HEK293 (cell line): ENCODE data around the gene B4GALT5.

ENCODE experiments used
- CTCF ChIA-PET: fragments of 350-600 bp; formaldehyde crosslinking; extraction: SDS; loops from one replicate; lab custom pipeline; 2021; ENCODE audit warnings: antibody characterized with exemption; lab: Yijun Ruan, JAX
- POLR2A ChIA-PET: fragments of 300-600 bp; formaldehyde crosslinking; extraction: SDS; loops from one replicate; lab custom pipeline; 2020; ENCODE audit warnings: antibody characterized with exemption, inconsistent platforms; lab: Yijun Ruan, JAX
- H3K27ac ChIP-seq: fragments of 200-500 bp; sonication (Bioruptor generic); 2 replicates; pipeline ENCODE4 v1.5.1; 2014; ENCODE audit warnings: low read depth, low read length, control low read depth, inconsistent platforms; ENCODE audit errors: extremely low read depth
- H3K36me3 ChIP-seq, 2 experiments: fragments of 200-500 bp in 1 of 2; sonication (Bioruptor generic) in 1 of 2; 1 replicate in 1 of 2; 2 replicates in 1 of 2; pipeline ENCODE4 v1.5.1; 2014 to 2017; ENCODE audit warnings: inconsistent platforms in 2 of 2, low read length in 2 of 2; ENCODE audit not compliant: control insufficient read depth in 2 of 2, insufficient read depth in 1 of 2
- H3K4me1 ChIP-seq: fragments of 200-500 bp; sonication (Bioruptor generic); 2 replicates; pipeline ENCODE4 v1.5.1; 2014; ENCODE audit warnings: mild to moderate bottlenecking, low read length, inconsistent platforms; ENCODE audit not compliant: control insufficient read depth, insufficient read depth
- H3K4me3 ChIP-seq: 2 replicates; pipeline ENCODE4 v1.5.1; 2011; ENCODE audit warnings: low read depth, mild to moderate bottlenecking, control low read depth, low read length, moderate library complexity
- H3K9me3 ChIP-seq: fragments of 200-500 bp; sonication (Bioruptor generic); 2 replicates; pipeline ENCODE4 v1.5.1; 2014; ENCODE audit warnings: low read depth, low read length, inconsistent platforms; ENCODE audit not compliant: control insufficient read depth, insufficient read depth
- EGR2 ChIP-seq: fragments of 450-650 bp; formaldehyde crosslinking; IDR thresholded peaks from 2 replicates; pipeline ENCODE4 v1.5.1; 2016; ENCODE audit warnings: low read depth, missing biosample characterization, missing genetic modification characterization
- GLIS1 ChIP-seq: fragments of 450-650 bp; formaldehyde crosslinking; IDR thresholded peaks from 2 replicates; pipeline ENCODE4 v1.5.1; 2016; ENCODE audit warnings: missing biosample characterization, missing genetic modification characterization
- IKZF3 ChIP-seq: fragments of 450-650 bp; IDR thresholded peaks from 2 replicates; pipeline ENCODE4 v1.5.0; 2018; ENCODE audit warnings: missing biosample characterization, mild to moderate bottlenecking, missing genetic modification characterization, moderate library complexity
- TSHZ1 ChIP-seq: fragments of 450-650 bp; formaldehyde crosslinking; IDR thresholded peaks from 2 replicates; pipeline ENCODE4 v1.5.1; 2016; ENCODE audit warnings: missing biosample characterization, missing genetic modification characterization, borderline replicate concordance
- ZBTB17 ChIP-seq: fragments of 450-650 bp; formaldehyde crosslinking; IDR thresholded peaks from 2 replicates; pipeline ENCODE4 v1.5.1; 2016; ENCODE audit warnings: missing biosample characterization, missing genetic modification characterization
- ZFHX2 ChIP-seq: fragments of 450-650 bp; formaldehyde crosslinking; conservative IDR thresholded peaks from 2 replicates; pipeline ENCODE4 v1.5.1; 2016; ENCODE audit warnings: missing biosample characterization, missing genetic modification characterization
- ZNF114 ChIP-seq: fragments of 450-650 bp; formaldehyde crosslinking; IDR thresholded peaks from 2 replicates; pipeline ENCODE4 v1.5.0; 2017; ENCODE audit warnings: missing biosample characterization, missing genetic modification characterization
- ZNF157 ChIP-seq: fragments of 450-650 bp; formaldehyde crosslinking; IDR thresholded peaks from 2 replicates; pipeline ENCODE4 v1.5.1; 2016; ENCODE audit warnings: missing biosample characterization, missing genetic modification characterization
- ZNF311 ChIP-seq: fragments of 450-650 bp; formaldehyde crosslinking; IDR thresholded peaks from 2 replicates; pipeline ENCODE4 v1.5.1; 2017; ENCODE audit warnings: missing biosample characterization, missing genetic modification characterization, borderline replicate concordance
- ZNF404 ChIP-seq: fragments of 450-650 bp; formaldehyde crosslinking; IDR thresholded peaks from 2 replicates; pipeline ENCODE4 v1.5.1; 2017; ENCODE audit warnings: missing biosample characterization, missing genetic modification characterization
- ZNF433 ChIP-seq: fragments of 450-650 bp; formaldehyde crosslinking; IDR thresholded peaks from 2 replicates; pipeline ENCODE4 v1.5.1; 2016; ENCODE audit warnings: missing biosample characterization, missing genetic modification characterization, low read depth
- TF ChIP-seq, protein P1 (sequence below): fragments of 450-650 bp; formaldehyde crosslinking; IDR thresholded peaks from 2 replicates; pipeline ENCODE4 v1.5.1; 2016; ENCODE audit warnings: missing biosample characterization, missing genetic modification characterization
- TF ChIP-seq, protein P2 (sequence below): fragments of 450-650 bp; formaldehyde crosslinking; IDR thresholded peaks from 2 replicates; pipeline ENCODE4 v1.5.1; 2016; ENCODE audit warnings: missing biosample characterization, missing genetic modification characterization

B4GALT5 gene

GRCh38 chr20:49584418-49585382 lies 129.0 kb downstream of the B4GALT5 start:
- no peaks in the 10 kb centered on the region for H3K4me1 ChIP-seq
- TF ChIP-seq EGR2 (tag by site-specific recombination) = peak; percentile 86
- TF ChIP-seq ZFHX2 = peak; percentile 60
- no peak for TF ChIP-seq ZNF114 (tag by site-specific recombination)
- TF ChIP-seq TSHZ1 (tag by site-specific recombination) = no peak
- TF ChIP-seq, all 188 proteins: peak for 2
- CTCF ChIA-PET = interaction anchor here (0.5 to 1.0 kb wide), 2 partner anchors 22 to 43 kb away, joined by 3 to 4 read pairs; no protein-coding TSS in a partner anchor

GRCh38 chr20:49583669-49584417 lies 129.8 kb downstream of the B4GALT5 start:
- no peak for TF ChIP-seq ZNF157 (tag by site-specific recombination)
- TF ChIP-seq GLIS1 (tag by site-specific recombination) = peak; percentile 18; the same call in 1 of the 2 replicates
- TF ChIP-seq TSHZ1 (tag by site-specific recombination) = no peak
- TF ChIP-seq, protein P1, sequence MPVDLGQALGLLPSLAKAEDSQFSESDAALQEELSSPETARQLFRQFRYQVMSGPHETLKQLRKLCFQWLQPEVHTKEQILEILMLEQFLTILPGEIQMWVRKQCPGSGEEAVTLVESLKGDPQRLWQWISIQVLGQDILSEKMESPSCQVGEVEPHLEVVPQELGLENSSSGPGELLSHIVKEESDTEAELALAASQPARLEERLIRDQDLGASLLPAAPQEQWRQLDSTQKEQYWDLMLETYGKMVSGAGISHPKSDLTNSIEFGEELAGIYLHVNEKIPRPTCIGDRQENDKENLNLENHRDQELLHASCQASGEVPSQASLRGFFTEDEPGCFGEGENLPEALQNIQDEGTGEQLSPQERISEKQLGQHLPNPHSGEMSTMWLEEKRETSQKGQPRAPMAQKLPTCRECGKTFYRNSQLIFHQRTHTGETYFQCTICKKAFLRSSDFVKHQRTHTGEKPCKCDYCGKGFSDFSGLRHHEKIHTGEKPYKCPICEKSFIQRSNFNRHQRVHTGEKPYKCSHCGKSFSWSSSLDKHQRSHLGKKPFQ (tag by site-specific recombination) = no peak
- no peak for TF ChIP-seq ZNF311 (tag by site-specific recombination)
- TF ChIP-seq ZNF404 (tag by site-specific recombination) = no peak
- no peak for TF ChIP-seq IKZF3 (tag by site-specific recombination)
- 0 out of 2 replicates have a peak, but pooled peaks have one; percentile 19 for TF ChIP-seq ZBTB17 (tag by site-specific recombination)
- TF ChIP-seq, protein P2, sequence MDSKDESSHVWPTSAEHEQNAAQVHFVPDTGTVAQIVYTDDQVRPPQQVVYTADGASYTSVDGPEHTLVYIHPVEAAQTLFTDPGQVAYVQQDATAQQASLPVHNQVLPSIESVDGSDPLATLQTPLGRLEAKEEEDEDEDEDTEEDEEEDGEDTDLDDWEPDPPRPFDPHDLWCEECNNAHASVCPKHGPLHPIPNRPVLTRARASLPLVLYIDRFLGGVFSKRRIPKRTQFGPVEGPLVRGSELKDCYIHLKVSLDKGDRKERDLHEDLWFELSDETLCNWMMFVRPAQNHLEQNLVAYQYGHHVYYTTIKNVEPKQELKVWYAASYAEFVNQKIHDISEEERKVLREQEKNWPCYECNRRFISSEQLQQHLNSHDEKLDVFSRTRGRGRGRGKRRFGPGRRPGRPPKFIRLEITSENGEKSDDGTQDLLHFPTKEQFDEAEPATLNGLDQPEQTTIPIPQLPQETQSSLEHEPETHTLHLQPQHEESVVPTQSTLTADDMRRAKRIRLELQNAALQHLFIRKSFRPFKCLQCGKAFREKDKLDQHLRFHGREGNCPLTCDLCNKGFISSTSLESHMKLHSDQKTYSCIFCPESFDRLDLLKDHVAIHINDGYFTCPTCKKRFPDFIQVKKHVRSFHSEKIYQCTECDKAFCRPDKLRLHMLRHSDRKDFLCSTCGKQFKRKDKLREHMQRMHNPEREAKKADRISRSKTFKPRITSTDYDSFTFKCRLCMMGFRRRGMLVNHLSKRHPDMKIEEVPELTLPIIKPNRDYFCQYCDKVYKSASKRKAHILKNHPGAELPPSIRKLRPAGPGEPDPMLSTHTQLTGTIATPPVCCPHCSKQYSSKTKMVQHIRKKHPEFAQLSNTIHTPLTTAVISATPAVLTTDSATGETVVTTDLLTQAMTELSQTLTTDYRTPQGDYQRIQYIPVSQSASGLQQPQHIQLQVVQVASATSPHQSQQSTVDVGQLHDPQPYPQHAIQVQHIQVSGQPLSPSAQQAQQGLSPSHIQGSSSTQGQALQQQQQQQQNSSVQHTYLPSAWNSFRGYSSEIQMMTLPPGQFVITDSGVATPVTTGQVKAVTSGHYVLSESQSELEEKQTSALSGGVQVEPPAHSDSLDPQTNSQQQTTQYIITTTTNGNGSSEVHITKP (tag by site-specific recombination) = 0 out of 2 replicates have a peak, but pooled peaks have one; percentile 31
- no peak for TF ChIP-seq ZNF433
- H3K4me3 ChIP-seq = no peak overlapping the region

More at GRCh38 chr20:49584418-49585382, 129.0 kb downstream of the B4GALT5 start:
- H3K27ac ChIP-seq = no peak overlapping the region
- POLR2A ChIA-PET = no interaction called here
- H3K9me3 ChIP-seq = no peaks in the 10 kb centered on the region
- H3K4me3 ChIP-seq = no peak overlapping the region
- no peaks in the 10 kb centered on the region for H3K36me3 ChIP-seq

More at GRCh38 chr20:49583669-49584417, 129.8 kb downstream of the B4GALT5 start:
- Histone ChIP-seq H3K27ac (no peak overlapping the region), H3K36me3 (no peaks in the 10 kb centered on the region), H3K9me3 (no peaks in the 10 kb centered on the region), H3K4me1 (no peaks in the 10 kb centered on the region)
- POLR2A ChIA-PET = no interaction called here
- CTCF ChIA-PET = interaction anchor here (0.7 to 1.0 kb wide), 2 partner anchors 43 to 278 kb away, joined by 3 read pairs; no protein-coding TSS in a partner anchor
